ENCODE results near the gene GTF3C1. TPM values are rescaled to one million over a fixed set of nuclear protein-coding genes. Genes with fewer than 3 reads are reported as not detected.
"Not testable (repeated sequence)": the region's sequence is repeated elsewhere in the genome, so short reads cannot be mapped to it uniquely, and the experiment has no call there.

The GTF3C1 gene
- total RNA-seq, 2 experiments from 2014 or later: 43.6 to 44.5 TPM

DNA sequence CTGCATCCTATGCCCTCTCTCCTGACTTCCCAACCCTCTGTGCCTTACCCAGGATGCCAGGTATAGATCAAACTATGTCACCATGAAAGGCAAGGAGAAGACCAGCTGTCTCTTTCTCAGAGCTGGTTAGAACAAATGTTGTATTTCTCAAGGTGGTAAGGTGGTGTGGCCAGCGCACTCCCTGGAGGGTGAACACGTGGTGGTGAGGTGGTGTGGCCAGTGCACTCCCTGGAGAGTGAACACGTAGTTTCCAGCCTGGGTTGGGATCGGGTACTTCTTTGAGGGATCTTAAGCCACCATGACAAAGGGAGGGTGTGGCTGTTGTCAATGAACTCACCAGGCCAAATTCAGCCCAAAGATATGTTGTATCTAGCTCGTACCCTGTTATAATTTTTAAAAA lies 27.0 kb upstream of the GTF3C1 start:
- ATAC-seq (ENCODE audit: poor library complexity): no peak
- Mint-ChIP-seq H3K9me3 (no peaks in the 10 kb centered on the region), H3K4me1 (ENCODE audit: low read depth) (no peaks in the 10 kb centered on the region), H3K27ac (no peak overlapping the region), H3K4me3 (no peak overlapping the region), H3K27me3 (no peaks in the 10 kb centered on the region), H3K36me3 (ENCODE audit: low read depth) (peaks cover 26% of the 10 kb centered on the region)
- Histone ChIP-seq H3K4me1 (ENCODE audit: insufficient read depth, low read length) (no peaks in the 10 kb centered on the region), H3K27me3 (ENCODE audit: control insufficient read depth in 1 of 2, insufficient read depth in 2 of 2, low read length in 2 of 2) (no peaks in the 10 kb centered on the region), H3K27ac (ENCODE audit: low read depth in 1 of 2, low read length in 2 of 2) (no peak overlapping the region), H3K9me3 (ENCODE audit: control insufficient read depth in 1 of 2, insufficient read depth in 1 of 2, low read length in 2 of 2) (no peaks in the 10 kb centered on the region), H3K4me3 (ENCODE audit: low read length) (no peak overlapping the region), H3K36me3 (ENCODE audit: insufficient read depth, low read length) (peaks cover 6% of the 10 kb centered on the region)
- ChIA-PET CTCF (no interaction called here), POLR2A (no interaction called here)
- no peak for TF ChIP-seq CTCF (IDR thresholded peaks at IDR 0.05)
- no peak for DNase-seq
- intact Hi-C loops (cut with DNase I, micrococcal nuclease): no loop called here

GRCh38 chr16:27572711-27573110 lies 23.0 kb upstream of the GTF3C1 start:
- POLR2A ChIA-PET: no interaction called here
- H3K36me3 Mint-ChIP-seq (ENCODE audit: low read depth): peaks cover 9% of the 10 kb centered on the region

DNA sequence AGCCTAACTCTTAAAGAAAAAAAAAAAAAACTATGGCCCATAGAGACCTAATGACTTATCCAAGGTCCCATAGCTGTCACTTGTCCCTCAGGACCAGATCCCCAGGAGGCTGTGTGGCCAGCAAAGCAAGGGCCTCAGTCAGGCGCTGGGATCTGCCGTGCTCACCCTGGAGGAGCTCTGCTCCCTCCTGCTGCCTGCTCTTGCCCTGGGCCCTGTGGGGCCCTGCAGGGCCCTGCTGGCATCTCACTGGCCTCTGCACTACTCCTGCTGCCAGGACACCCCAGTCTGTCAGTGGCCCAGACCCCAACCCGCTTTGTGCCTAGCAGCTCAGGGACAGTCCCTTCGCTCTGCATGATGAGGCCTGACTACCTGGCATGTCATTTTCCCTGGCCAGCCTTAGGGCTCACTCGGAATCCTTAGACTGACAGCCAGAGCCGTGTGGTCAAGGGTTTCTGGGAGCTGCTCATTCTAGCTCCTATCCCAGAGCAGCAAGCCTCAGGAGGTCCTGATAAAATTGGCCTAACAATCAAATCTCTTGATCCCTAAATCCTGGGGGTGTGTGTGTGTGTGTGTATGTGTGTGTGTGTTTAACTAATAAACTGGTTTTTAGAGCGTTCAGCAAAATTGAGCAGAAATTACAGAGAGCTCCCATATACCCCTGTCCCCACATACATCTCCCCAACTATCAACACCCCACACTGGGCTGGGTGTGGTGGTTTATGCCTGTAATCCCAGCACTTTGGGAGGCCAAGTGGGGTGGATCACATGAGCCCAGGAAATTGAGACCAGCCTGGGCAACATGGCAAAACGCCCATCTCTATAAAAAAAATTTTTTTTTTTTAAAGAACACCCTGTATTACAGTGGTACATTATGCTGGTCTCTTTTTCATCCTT lies 22.0 kb upstream of the GTF3C1 start:
- H3K27me3 Mint-ChIP-seq: no peaks in the 10 kb centered on the region
- intact Hi-C loops (cut with DNase I, micrococcal nuclease): no loop called here
- CTCF ChIA-PET: no interaction called here
- Histone ChIP-seq H3K27me3 (ENCODE audit: control insufficient read depth in 1 of 2, insufficient read depth in 2 of 2, low read length in 2 of 2) (no peaks in the 10 kb centered on the region), H3K27ac (ENCODE audit: low read depth in 1 of 2, low read length in 2 of 2) (no peak overlapping the region), H3K36me3 (ENCODE audit: insufficient read depth, low read length) (peaks cover 6% of the 10 kb centered on the region), H3K4me1 (ENCODE audit: insufficient read depth, low read length) (no peaks in the 10 kb centered on the region), H3K4me3 (ENCODE audit: low read length) (no peak overlapping the region), H3K9me3 (ENCODE audit: control insufficient read depth in 1 of 2, insufficient read depth in 1 of 2, low read length in 2 of 2) (no peaks in the 10 kb centered on the region)
- H3K4me3 Mint-ChIP-seq: no peak overlapping the region
- DNase-seq (no peak), ATAC-seq (ENCODE audit: poor library complexity) (no peak)
- no peaks in the 10 kb centered on the region for H3K9me3 Mint-ChIP-seq
- H3K27ac Mint-ChIP-seq: no peak overlapping the region
- H3K36me3 Mint-ChIP-seq (ENCODE audit: low read depth): peaks cover 9% of the 10 kb centered on the region
- no peaks in the 10 kb centered on the region for H3K4me1 Mint-ChIP-seq (ENCODE audit: low read depth)
- no peak for TF ChIP-seq CTCF (IDR thresholded peaks at IDR 0.05)
- POLR2A ChIA-PET: no interaction called here

More at GRCh38 chr16:27572711-27573110, 23.0 kb upstream of the GTF3C1 start:
- Histone ChIP-seq H3K4me1 (ENCODE audit: insufficient read depth, low read length) (no peaks in the 10 kb centered on the region), H3K9me3 (ENCODE audit: control insufficient read depth in 1 of 2, insufficient read depth in 1 of 2, low read length in 2 of 2) (no peaks in the 10 kb centered on the region), H3K4me3 (ENCODE audit: low read length) (no peak overlapping the region), H3K36me3 (ENCODE audit: insufficient read depth, low read length) (peaks cover 6% of the 10 kb centered on the region), H3K27me3 (ENCODE audit: control insufficient read depth in 1 of 2, insufficient read depth in 2 of 2, low read length in 2 of 2) (no peaks in the 10 kb centered on the region), H3K27ac (ENCODE audit: low read depth in 1 of 2, low read length in 2 of 2) (no peak overlapping the region)
- H3K9me3 Mint-ChIP-seq: no peaks in the 10 kb centered on the region
- no peak overlapping the region for H3K4me3 Mint-ChIP-seq
- DNase-seq: no peak
- no peak for TF ChIP-seq CTCF (IDR thresholded peaks at IDR 0.05)
- CTCF ChIA-PET: no interaction called here
- H3K27me3 Mint-ChIP-seq: no peaks in the 10 kb centered on the region
- no peak overlapping the region for H3K27ac Mint-ChIP-seq
- no peak for ATAC-seq (ENCODE audit: poor library complexity)
- intact Hi-C loops (cut with DNase I, micrococcal nuclease): no loop called here
- H3K4me1 Mint-ChIP-seq (ENCODE audit: low read depth): no peaks in the 10 kb centered on the region

GRCh38 chr16:27570986-27571385 lies 21.3 kb upstream of the GTF3C1 start:
- CTCF ChIA-PET; H3K9me3 ChIP-seq (ENCODE audit: control insufficient read depth in 1 of 2, insufficient read depth in 1 of 2, low read length in 2 of 2); H3K27ac ChIP-seq (ENCODE audit: low read depth in 1 of 2, low read length in 2 of 2); H3K9me3 Mint-ChIP-seq; DNase-seq; H3K27ac Mint-ChIP-seq; H3K27me3 Mint-ChIP-seq; H3K27me3 ChIP-seq (ENCODE audit: control insufficient read depth in 1 of 2, insufficient read depth in 2 of 2, low read length in 2 of 2); H3K4me3 ChIP-seq (ENCODE audit: low read length); H3K4me1 Mint-ChIP-seq (ENCODE audit: low read depth); POLR2A ChIA-PET; H3K4me3 Mint-ChIP-seq; H3K4me1 ChIP-seq (ENCODE audit: insufficient read depth, low read length); ATAC-seq (ENCODE audit: poor library complexity); H3K36me3 ChIP-seq (ENCODE audit: insufficient read depth, low read length); H3K36me3 Mint-ChIP-seq (ENCODE audit: low read depth); intact Hi-C loops (cut with DNase I, micrococcal nuclease): not testable (repeated sequence)
